HG02840 (cell line): Measurements from ENCODE around the gene HAGH.
"Not testable (repeated sequence)": the region's sequence is repeated elsewhere in the genome, so short reads cannot be mapped to it uniquely, and the experiment has no call there.

Source experiments
- ATAC-seq: cut with Tn5 transposase; IDR thresholded peaks from one replicate; pipeline ENCODE4 v1.9.1; 2021; ENCODE audit warnings: mild to moderate bottlenecking, moderate library complexity, moderate number of reproducible peaks; ENCODE audit not compliant: unreplicated experiment, low FRiP score

HAGH gene

GRCh38 chr16:1815461-1815860, 11.2 kb downstream of the HAGH start:
- ATAC-seq: no peak

- ATAC-seq: no peak
Observed at GRCh38 chr16:1812732-1813163, 13.9 kb downstream of the HAGH start.

- no peak for ATAC-seq
Observed at GRCh38 chr16:1810536-1810935, 16.1 kb downstream of the HAGH start.

- no peak for ATAC-seq
Observed at GRCh38 chr16:1810106-1810505, 16.5 kb downstream of the HAGH start.

GRCh38 chr16:1809281-1809801, 17.3 kb downstream of the HAGH start:
- no peak for ATAC-seq

GRCh38 chr16:1808691-1809090, 17.9 kb downstream of the HAGH start:
- ATAC-seq: no peak

GRCh38 chr16:1807626-1808025, 19.0 kb downstream of the HAGH start:
- no peak for ATAC-seq

GRCh38 chr16:1800701-1801100, 25.9 kb downstream of the HAGH start:
- no peak for ATAC-seq

- not testable (repeated sequence) for ATAC-seq
Observed at GRCh38 chr16:1799263-1799662, 27.4 kb downstream of the HAGH start.

GRCh38 chr16:1794908-1795666, 31.5 kb downstream of the HAGH start:
- ATAC-seq: no peak

- ATAC-seq: no peak
Observed at GRCh38 chr16:1794221-1794871, 32.3 kb downstream of the HAGH start.

GRCh38 chr16:1793578-1794220, 32.9 kb downstream of the HAGH start, which contains the start of gene IGFALS:
Gene IGFALS, minus strand, starts transcription at chr16:1793705. Its CDS starts 53 bp downstream, at chr16:1793652.
- no peak for ATAC-seq

- no peak for ATAC-seq
Observed at GRCh38 chr16:1792836-1793577, 33.6 kb downstream of the HAGH start.

GRCh38 chr16:1791943-1792812, 34.4 kb downstream of the HAGH start:
- ATAC-seq: no peak

- no peak for ATAC-seq
Observed at GRCh38 chr16:1791256-1791942, 35.2 kb downstream of the HAGH start.

GRCh38 chr16:1790611-1791255, 35.9 kb downstream of the HAGH start:
- no peak for ATAC-seq

GRCh38 chr16:1790261-1790610, 36.4 kb downstream of the HAGH start:
- ATAC-seq: no peak

- ATAC-seq: no peak
Observed at GRCh38 chr16:1789643-1790045, 37.0 kb downstream of the HAGH start.

- ATAC-seq: no peak
Observed at GRCh38 chr16:1788708-1789100, 37.9 kb downstream of the HAGH start.
